GM21717 (cell line): ENCODE results near the gene AQP12B.

ENCODE experiments used
- ATAC-seq: cut with Tn5 transposase; IDR thresholded peaks from one replicate; pipeline ENCODE4 v1.9.1; 2021; ENCODE audit warnings: mild to moderate bottlenecking, moderate library complexity; ENCODE audit not compliant: unreplicated experiment

Gene AQP12B

GRCh38 chr2:240718896-240719490 is 36.3 kb upstream of the AQP12B start:
- no peak for ATAC-seq

GRCh38 chr2:240717681-240718581 is 35.2 kb upstream of the AQP12B start:
- ATAC-seq: no peak

GRCh38 chr2:240717181-240717641 is 34.5 kb upstream of the AQP12B start:
- no peak for ATAC-seq

- no peak for ATAC-seq
These were observed 33.6 kb upstream of the AQP12B start for GRCh38 chr2:240716130-240716798.

- ATAC-seq: no peak
These were observed 32.4 kb upstream of the AQP12B start for GRCh38 chr2:240714747-240715725.

GRCh38 chr2:240713928-240714746 is 31.5 kb upstream of the AQP12B start:
- ATAC-seq: no peak

- no peak for ATAC-seq
These were observed 30.6 kb upstream of the AQP12B start for GRCh38 chr2:240713071-240713927.

GRCh38 chr2:240712121-240712520 is 29.4 kb upstream of the AQP12B start:
- ATAC-seq: no peak

GRCh38 chr2:240711701-240712100 is 29.0 kb upstream of the AQP12B start:
- ATAC-seq: no peak

- ATAC-seq: no peak
These were observed 28.6 kb upstream of the AQP12B start for GRCh38 chr2:240711296-240711695.

- ATAC-seq: no peak
These were observed 25.8 kb upstream of the AQP12B start for GRCh38 chr2:240708457-240708856.

GRCh38 chr2:240707821-240708220 is 25.1 kb upstream of the AQP12B start:
- no peak for ATAC-seq

- ATAC-seq: no peak
These were observed 24.5 kb upstream of the AQP12B start for GRCh38 chr2:240707043-240707756.

- ATAC-seq: no peak
These were observed 22.6 kb upstream of the AQP12B start for GRCh38 chr2:240705204-240705791.

- no peak for ATAC-seq
These were observed 22.0 kb upstream of the AQP12B start for GRCh38 chr2:240704651-240705050.

- ATAC-seq: no peak
These were observed 21.0 kb upstream of the AQP12B start for GRCh38 chr2:240703417-240704341.

GRCh38 chr2:240702640-240703011 is 19.9 kb upstream of the AQP12B start:
- ATAC-seq: no peak
